ENCODE data around the gene TRIM51. TPM values are rescaled to one million over a fixed set of nuclear protein-coding genes. Genes with fewer than 3 reads are reported as not detected.
"Not testable (repeated sequence)": the region's sequence is repeated elsewhere in the genome, so short reads cannot be mapped to it uniquely, and the experiment has no call there.

Gene TRIM51
- not detected for total RNA-seq

DNA sequence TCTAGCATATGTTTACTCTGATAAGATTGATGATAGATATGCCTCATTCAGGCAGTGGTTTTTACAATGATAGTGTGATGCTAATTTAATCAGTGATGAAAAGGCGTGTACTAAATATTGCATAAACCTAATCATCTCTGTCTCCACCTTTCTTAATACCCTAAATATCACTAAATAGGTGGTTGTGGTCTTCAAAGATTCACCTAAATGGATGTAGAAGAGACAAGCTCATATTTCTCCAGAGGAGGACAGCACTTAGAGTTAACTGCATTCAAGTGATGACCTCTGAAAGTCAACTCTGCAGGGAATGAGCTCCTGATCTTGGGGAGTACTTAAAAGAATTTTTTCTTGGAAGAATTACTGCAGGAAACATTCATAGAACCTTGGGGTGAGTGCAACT is at the start of gene TRIM51:
TRIM51 (plus strand) TSS at position 301 of the 400 bp plus-strand sequence. CDS start 2,132 bp downstream, outside the sequence.
- H3K27me3 ChIP-seq; H3K27ac ChIP-seq (replicated peaks in 1 of 4); H3K9me3 ChIP-seq; intact Hi-C loops (cut with DNase I); H3K4me1 ChIP-seq; H3K36me3 ChIP-seq; H3K4me3 ChIP-seq; DNase-seq (ENCODE audit: extremely low spot score): not testable (repeated sequence)
- WGBS, result 84% methylated on average over 1 of the region's 1 CpG

DNA sequence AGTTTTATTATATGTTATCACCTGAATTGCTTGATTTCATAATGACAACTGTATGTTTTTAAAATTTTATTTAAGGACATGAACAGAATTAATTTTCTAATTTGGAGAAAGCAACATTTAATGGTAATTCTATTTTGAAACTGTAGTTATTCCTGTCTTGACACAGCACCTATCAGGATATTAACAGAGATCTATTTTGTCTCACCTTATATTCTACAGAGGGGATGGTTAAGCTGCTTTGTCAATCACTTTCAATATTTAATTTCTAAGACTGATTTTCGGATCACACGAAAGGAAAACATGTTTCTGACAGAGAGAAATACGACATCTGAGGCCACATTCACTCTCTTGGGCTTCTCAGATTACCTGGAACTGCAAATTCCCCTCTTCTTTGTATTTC is 44.6 kb upstream of the TRIM51 start, which contains the start of gene OR5D16:
OR5D16 (plus strand) TSS at position 301 of the 400 bp plus-strand sequence; CDS start at position 301, 0 bp downstream.
- WGBS, result 40% methylated on average over 3 of the region's 3 CpGs
- Histone ChIP-seq H3K27ac (replicated peaks in 1 of 4) (no peak within 1 kb of the TSS), H3K36me3 (no peaks in the 10 kb centered on the region), H3K4me1 (no peaks in the 10 kb centered on the region), H3K9me3 (peaks cover 0 to 9% (median 0%) of the 10 kb centered on the region in 4 donors), H3K27me3 (no peaks in the 10 kb centered on the region), H3K4me3 (no peak within 1 kb of the TSS)
- intact Hi-C loops (cut with DNase I), result no loop called here
- no peak for TF ChIP-seq POLR2A (IDR thresholded peaks at IDR 0.05; ENCODE audit: low read depth)
- TF ChIP-seq, protein P1, sequence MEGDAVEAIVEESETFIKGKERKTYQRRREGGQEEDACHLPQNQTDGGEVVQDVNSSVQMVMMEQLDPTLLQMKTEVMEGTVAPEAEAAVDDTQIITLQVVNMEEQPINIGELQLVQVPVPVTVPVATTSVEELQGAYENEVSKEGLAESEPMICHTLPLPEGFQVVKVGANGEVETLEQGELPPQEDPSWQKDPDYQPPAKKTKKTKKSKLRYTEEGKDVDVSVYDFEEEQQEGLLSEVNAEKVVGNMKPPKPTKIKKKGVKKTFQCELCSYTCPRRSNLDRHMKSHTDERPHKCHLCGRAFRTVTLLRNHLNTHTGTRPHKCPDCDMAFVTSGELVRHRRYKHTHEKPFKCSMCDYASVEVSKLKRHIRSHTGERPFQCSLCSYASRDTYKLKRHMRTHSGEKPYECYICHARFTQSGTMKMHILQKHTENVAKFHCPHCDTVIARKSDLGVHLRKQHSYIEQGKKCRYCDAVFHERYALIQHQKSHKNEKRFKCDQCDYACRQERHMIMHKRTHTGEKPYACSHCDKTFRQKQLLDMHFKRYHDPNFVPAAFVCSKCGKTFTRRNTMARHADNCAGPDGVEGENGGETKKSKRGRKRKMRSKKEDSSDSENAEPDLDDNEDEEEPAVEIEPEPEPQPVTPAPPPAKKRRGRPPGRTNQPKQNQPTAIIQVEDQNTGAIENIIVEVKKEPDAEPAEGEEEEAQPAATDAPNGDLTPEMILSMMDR (IDR thresholded peaks at IDR 0.05), result no peak
- TF ChIP-seq EP300 (IDR thresholded peaks at IDR 0.05), result no peak
- TF ChIP-seq POLR2AphosphoS5 (IDR thresholded peaks at IDR 0.05), result no peak
- no peak for DNase-seq (ENCODE audit: extremely low spot score)

GRCh38 chr11:55847453-55847852 is 35.6 kb upstream of the TRIM51 start:
- no peaks in the 10 kb centered on the region for H3K9me3 ChIP-seq
- 41% methylated on average over 2 of the region's 2 CpGs for WGBS
- intact Hi-C loops (cut with DNase I), result no loop called here
- no peak overlapping the region for H3K27ac ChIP-seq (replicated peaks in 1 of 4)
- no peaks in the 10 kb centered on the region for H3K4me1 ChIP-seq
- TF ChIP-seq, protein P1 (IDR thresholded peaks at IDR 0.05), result no peak
- TF ChIP-seq EP300 (IDR thresholded peaks at IDR 0.05) (no peak), POLR2AphosphoS5 (IDR thresholded peaks at IDR 0.05) (no peak), POLR2A (IDR thresholded peaks at IDR 0.05; ENCODE audit: low read depth) (no peak)
- DNase-seq (ENCODE audit: extremely low spot score), result no peak
- H3K36me3 ChIP-seq, result no peaks in the 10 kb centered on the region
- H3K4me3 ChIP-seq, result no peak overlapping the region
- no peaks in the 10 kb centered on the region for H3K27me3 ChIP-seq

GRCh38 chr11:55849037-55849436 is 34.1 kb upstream of the TRIM51 start:
- no peak for TF ChIP-seq POLR2AphosphoS5 (IDR thresholded peaks at IDR 0.05)
- TF ChIP-seq, protein P1 (IDR thresholded peaks at IDR 0.05), result no peak
- no peak for TF ChIP-seq EP300 (IDR thresholded peaks at IDR 0.05)
- no peak for TF ChIP-seq POLR2A (IDR thresholded peaks at IDR 0.05; ENCODE audit: low read depth)
- H3K9me3 ChIP-seq, result no peaks in the 10 kb centered on the region
- no peaks in the 10 kb centered on the region for H3K36me3 ChIP-seq
- H3K4me1 ChIP-seq, result no peaks in the 10 kb centered on the region
- intact Hi-C loops (cut with DNase I), result no loop called here
- no peaks in the 10 kb centered on the region for H3K27me3 ChIP-seq
- H3K4me3 ChIP-seq, result no peak overlapping the region
- H3K27ac ChIP-seq (replicated peaks in 1 of 4), result no peak overlapping the region
- DNase-seq (ENCODE audit: extremely low spot score), result no peak

- peaks cover 0 to 4% (median 0%) of the 10 kb centered on the region in 4 donors for H3K27me3 ChIP-seq
- WGBS, result 75% methylated on average over 1 of the region's 1 CpG
- H3K4me1 ChIP-seq, result no peaks in the 10 kb centered on the region
- H3K4me3 ChIP-seq, result no peak overlapping the region
- H3K27ac ChIP-seq (replicated peaks in 1 of 4), result no peak overlapping the region
- DNase-seq (ENCODE audit: extremely low spot score), result no peak
- TF ChIP-seq EP300 (IDR thresholded peaks at IDR 0.05), result no peak
- TF ChIP-seq POLR2A (IDR thresholded peaks at IDR 0.05; ENCODE audit: low read depth), result no peak
- TF ChIP-seq, protein P1 (IDR thresholded peaks at IDR 0.05), result no peak
- TF ChIP-seq POLR2AphosphoS5 (IDR thresholded peaks at IDR 0.05), result no peak
- no peaks in the 10 kb centered on the region for H3K9me3 ChIP-seq
- H3K36me3 ChIP-seq, result no peaks in the 10 kb centered on the region
- intact Hi-C loops (cut with DNase I), result no loop called here
These were observed 31.0 kb upstream of the TRIM51 start for GRCh38 chr11:55852141-55852540.
